ENCODE measurements around the gene FOXRED2. TPM values are rescaled to one million over a fixed set of nuclear protein-coding genes. Genes with fewer than 3 reads are reported as not detected.
"Not testable (repeated sequence)": the region's sequence is repeated elsewhere in the genome, so short reads cannot be mapped to it uniquely, and the experiment has no call there.

Gene FOXRED2
- total RNA-seq, 1 experiment from 2014 or later, result 12.5 TPM

GRCh38 chr22:36533320-36533719 lies 26.5 kb upstream of the FOXRED2 start:
- not testable (repeated sequence) for H3K36me3 ChIP-seq (replicated peaks; ENCODE audit: control insufficient read depth, insufficient read depth, low read length); H3K4me3 ChIP-seq (ENCODE audit: insufficient read depth, low read depth, low read length); H3K27me3 ChIP-seq (ENCODE audit: control insufficient read depth, insufficient read depth, low read length); DNase-seq

DNA sequence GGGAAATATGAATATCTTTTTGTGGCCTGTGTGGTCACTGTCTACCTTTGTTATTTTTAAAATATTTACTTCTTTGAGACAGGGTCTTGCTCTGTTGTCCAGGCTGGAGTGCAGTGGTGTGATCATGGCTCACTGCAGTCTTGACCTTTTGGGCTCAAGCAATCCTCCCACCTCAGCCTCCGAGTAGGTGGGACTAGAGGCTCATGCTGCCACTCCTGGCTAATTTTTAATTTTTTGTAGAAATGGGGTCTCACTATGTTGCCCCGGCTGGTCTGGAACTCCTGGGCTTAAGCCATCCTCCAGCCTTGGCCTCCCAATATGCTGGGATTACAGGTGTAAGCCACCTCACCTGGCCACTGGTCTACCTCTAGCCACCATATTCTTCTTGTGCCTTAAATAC lies 25.6 kb upstream of the FOXRED2 start:
- no peak overlapping the region for H3K4me3 ChIP-seq (ENCODE audit: insufficient read depth, low read depth, low read length)

GRCh38 chr22:36528795-36529751 lies 22.2 kb upstream of the FOXRED2 start, which contains the start of gene EIF3D:
TSS of gene EIF3D (minus strand) at chr22:36529166. CDS start at chr22:36526121, 3,045 bp downstream.
- Histone ChIP-seq H3K36me3 (replicated peaks; ENCODE audit: control insufficient read depth, insufficient read depth, low read length) (peaks cover 19% of the 10 kb centered on the region), H3K27me3 (ENCODE audit: control insufficient read depth, insufficient read depth, low read length) (no peaks in the 10 kb centered on the region), H3K4me3 (ENCODE audit: insufficient read depth, low read depth, low read length) (peak within 1 kb of the TSS; percentile 79)
- peak; percentile 93 for DNase-seq

More for the DNA sequence above, 25.6 kb upstream of the FOXRED2 start:
- H3K27me3 ChIP-seq (ENCODE audit: control insufficient read depth, insufficient read depth, low read length), result no peaks in the 10 kb centered on the region
- no peak for DNase-seq
- no peaks in the 10 kb centered on the region for H3K36me3 ChIP-seq (replicated peaks; ENCODE audit: control insufficient read depth, insufficient read depth, low read length)

- Histone ChIP-seq H3K4me3 (ENCODE audit: insufficient read depth, low read depth, low read length) (peak overlapping the region; percentile 79), H3K36me3 (replicated peaks; ENCODE audit: control insufficient read depth, insufficient read depth, low read length) (peaks cover 27% of the 10 kb centered on the region), H3K27me3 (ENCODE audit: control insufficient read depth, insufficient read depth, low read length) (no peaks in the 10 kb centered on the region)
- DNase-seq, result peak; percentile 36
Measured at GRCh38 chr22:36528341-36528740, 21.5 kb upstream of the FOXRED2 start.

DNA sequence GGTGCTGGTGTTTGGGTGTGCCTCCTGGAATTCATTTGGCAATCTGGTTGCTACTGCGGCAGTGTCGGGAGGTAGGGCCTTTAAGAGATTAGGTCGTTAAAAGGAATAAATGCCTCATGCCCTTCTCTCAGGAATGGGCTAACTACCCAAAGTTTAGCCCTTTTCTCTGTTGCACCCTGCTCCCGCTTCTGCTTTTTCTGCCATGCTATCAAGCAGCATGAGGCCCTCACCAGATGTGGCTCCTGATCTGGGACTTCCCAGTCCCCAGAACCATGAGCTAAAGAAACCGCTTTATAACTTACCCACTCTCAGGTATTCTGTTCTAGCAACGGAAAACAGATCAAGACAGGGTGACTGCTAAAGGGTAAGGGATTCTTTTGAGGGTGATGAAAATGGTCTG lies 15.8 kb upstream of the FOXRED2 start:
- H3K27me3 ChIP-seq (ENCODE audit: control insufficient read depth, insufficient read depth, low read length), result no peaks in the 10 kb centered on the region
- H3K36me3 ChIP-seq (replicated peaks; ENCODE audit: control insufficient read depth, insufficient read depth, low read length), result peaks cover 70% of the 10 kb centered on the region
- no peak for DNase-seq
- H3K4me3 ChIP-seq (ENCODE audit: insufficient read depth, low read depth, low read length), result no peak overlapping the region

DNA sequence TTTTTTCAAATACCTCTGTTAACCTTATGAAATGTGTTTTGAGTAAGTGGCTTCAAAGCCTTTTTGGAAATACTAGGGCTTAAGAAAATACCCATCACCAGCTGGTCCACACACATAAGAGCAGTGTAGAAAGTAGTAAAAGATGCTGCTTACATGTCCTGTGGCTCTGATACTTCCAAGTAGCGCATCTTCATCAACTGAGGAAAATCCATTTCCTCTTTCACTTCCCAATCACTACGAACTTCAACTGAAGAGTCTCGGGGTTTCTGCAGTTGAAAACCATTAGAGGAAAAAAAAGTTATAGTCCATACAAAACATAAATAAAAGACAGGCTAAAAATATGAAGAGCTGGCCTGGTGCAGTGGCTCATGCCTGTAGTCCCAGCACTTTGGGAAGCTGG lies 13.6 kb upstream of the FOXRED2 start:
- DNase-seq, result no peak
- H3K36me3 ChIP-seq (replicated peaks; ENCODE audit: control insufficient read depth, insufficient read depth, low read length), result peaks cover 81% of the 10 kb centered on the region
- no peaks in the 10 kb centered on the region for H3K27me3 ChIP-seq (ENCODE audit: control insufficient read depth, insufficient read depth, low read length)
- no peak overlapping the region for H3K4me3 ChIP-seq (ENCODE audit: insufficient read depth, low read depth, low read length)

GRCh38 chr22:36519906-36520305 lies 13.1 kb upstream of the FOXRED2 start:
- not testable (repeated sequence) for H3K4me3 ChIP-seq (ENCODE audit: insufficient read depth, low read depth, low read length); H3K27me3 ChIP-seq (ENCODE audit: control insufficient read depth, insufficient read depth, low read length); DNase-seq
- H3K36me3 ChIP-seq (replicated peaks; ENCODE audit: control insufficient read depth, insufficient read depth, low read length), result peaks cover 83% of the 10 kb centered on the region

- Histone ChIP-seq H3K36me3 (replicated peaks; ENCODE audit: control insufficient read depth, insufficient read depth, low read length) (peaks cover 79% of the 10 kb centered on the region), H3K4me3 (ENCODE audit: insufficient read depth, low read depth, low read length) (no peak overlapping the region), H3K27me3 (ENCODE audit: control insufficient read depth, insufficient read depth, low read length) (no peaks in the 10 kb centered on the region)
- no peak for DNase-seq
Measured at GRCh38 chr22:36514766-36515165, 7.9 kb upstream of the FOXRED2 start.

DNA sequence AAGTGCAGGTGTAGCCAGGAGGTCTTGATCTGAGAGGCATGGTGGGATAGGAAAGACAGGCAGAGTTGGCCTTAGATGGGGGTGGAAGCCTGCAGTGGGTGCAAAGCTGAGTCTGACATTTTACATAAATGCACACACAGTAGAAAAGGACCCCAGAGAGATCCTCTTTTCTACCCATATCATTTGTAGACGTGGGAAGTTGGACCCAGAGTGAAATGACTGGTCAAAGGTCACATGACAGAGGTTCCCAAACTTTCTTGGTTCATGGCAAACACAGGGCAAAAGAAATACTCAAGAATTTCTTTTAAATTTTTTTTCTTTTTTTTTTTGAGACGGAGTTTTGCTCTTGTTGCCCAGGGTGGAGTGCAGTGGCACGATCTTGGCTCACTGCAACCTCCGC lies 6.2 kb upstream of the FOXRED2 start:
- DNase-seq, result no peak
- Histone ChIP-seq H3K4me3 (ENCODE audit: insufficient read depth, low read depth, low read length) (no peak overlapping the region), H3K27me3 (ENCODE audit: control insufficient read depth, insufficient read depth, low read length) (no peaks in the 10 kb centered on the region), H3K36me3 (replicated peaks; ENCODE audit: control insufficient read depth, insufficient read depth, low read length) (peaks cover 63% of the 10 kb centered on the region)

DNA sequence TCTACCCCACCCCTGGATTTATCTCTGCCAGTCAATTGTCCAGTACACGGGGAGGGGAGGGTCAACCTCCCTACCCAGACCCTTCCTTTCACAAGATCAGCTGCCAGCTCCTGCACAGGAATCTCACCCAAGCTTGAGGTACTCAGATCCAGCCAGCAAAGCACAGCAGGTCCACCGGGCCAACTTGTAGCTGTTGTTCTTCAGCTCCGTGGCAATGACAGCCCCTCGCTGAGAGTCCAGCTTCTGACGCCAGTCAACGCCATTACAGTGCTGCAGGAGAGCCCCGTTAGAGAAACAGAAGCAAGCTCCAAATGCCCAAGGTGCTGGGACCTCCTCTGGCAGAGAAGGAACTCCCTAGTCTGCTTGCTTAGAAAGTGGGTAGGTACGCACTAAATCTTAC lies 5.5 kb upstream of the FOXRED2 start:
- DNase-seq, result no peak
- H3K27me3 ChIP-seq (ENCODE audit: control insufficient read depth, insufficient read depth, low read length), result peaks cover 2% of the 10 kb centered on the region; the same call in 1 of the 2 replicates
- H3K36me3 ChIP-seq (replicated peaks; ENCODE audit: control insufficient read depth, insufficient read depth, low read length), result peaks cover 58% of the 10 kb centered on the region
- no peak overlapping the region for H3K4me3 ChIP-seq (ENCODE audit: insufficient read depth, low read depth, low read length)

GRCh38 chr22:36510966-36511881 lies 4.4 kb upstream of the FOXRED2 start:
- Histone ChIP-seq H3K36me3 (replicated peaks; ENCODE audit: control insufficient read depth, insufficient read depth, low read length) (peaks cover 47% of the 10 kb centered on the region), H3K27me3 (ENCODE audit: control insufficient read depth, insufficient read depth, low read length) (peaks cover 2% of the 10 kb centered on the region; the same call in 1 of the 2 replicates), H3K4me3 (ENCODE audit: insufficient read depth, low read depth, low read length) (no peak overlapping the region)
- peak; percentile 84 for DNase-seq

- Histone ChIP-seq H3K27me3 (ENCODE audit: control insufficient read depth, insufficient read depth, low read length) (peaks cover 2% of the 10 kb centered on the region; the same call in 1 of the 2 replicates), H3K36me3 (replicated peaks; ENCODE audit: control insufficient read depth, insufficient read depth, low read length) (peaks cover 40% of the 10 kb centered on the region), H3K4me3 (ENCODE audit: insufficient read depth, low read depth, low read length) (no peak overlapping the region)
- DNase-seq, result no peak
Measured at GRCh38 chr22:36510384-36510783, 3.5 kb upstream of the FOXRED2 start.

DNA sequence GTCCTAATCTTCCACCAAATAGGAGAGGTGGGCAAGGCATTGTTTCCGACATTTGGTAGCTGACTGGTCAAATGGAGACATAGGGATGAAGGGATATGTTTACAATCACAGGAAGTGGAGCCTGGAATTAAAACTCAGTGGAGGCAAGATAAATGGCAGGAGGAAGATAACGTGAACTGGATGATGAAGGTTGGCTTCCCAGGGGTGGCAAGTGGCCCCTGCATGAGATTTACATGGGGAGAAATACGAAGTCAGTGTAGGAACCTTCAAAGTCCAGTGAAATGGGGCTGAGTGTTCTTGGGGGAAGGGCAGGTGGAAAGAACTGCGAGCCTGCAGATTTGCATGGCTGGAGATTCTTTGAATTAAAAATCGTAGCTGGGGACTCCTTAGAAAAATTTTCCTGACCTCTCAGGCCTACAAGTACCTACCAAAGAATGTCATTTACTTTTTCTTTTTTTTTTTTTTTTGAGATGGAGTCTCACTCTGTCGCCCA lies 724 bp upstream of the FOXRED2 start:
- H3K27me3 ChIP-seq (ENCODE audit: control insufficient read depth, insufficient read depth, low read length), result peaks cover 2% of the 10 kb centered on the region; the same call in 1 of the 2 replicates
- no peak for DNase-seq
- H3K36me3 ChIP-seq (replicated peaks; ENCODE audit: control insufficient read depth, insufficient read depth, low read length), result peaks cover 18% of the 10 kb centered on the region
- no peak overlapping the region for H3K4me3 ChIP-seq (ENCODE audit: insufficient read depth, low read depth, low read length)

DNA sequence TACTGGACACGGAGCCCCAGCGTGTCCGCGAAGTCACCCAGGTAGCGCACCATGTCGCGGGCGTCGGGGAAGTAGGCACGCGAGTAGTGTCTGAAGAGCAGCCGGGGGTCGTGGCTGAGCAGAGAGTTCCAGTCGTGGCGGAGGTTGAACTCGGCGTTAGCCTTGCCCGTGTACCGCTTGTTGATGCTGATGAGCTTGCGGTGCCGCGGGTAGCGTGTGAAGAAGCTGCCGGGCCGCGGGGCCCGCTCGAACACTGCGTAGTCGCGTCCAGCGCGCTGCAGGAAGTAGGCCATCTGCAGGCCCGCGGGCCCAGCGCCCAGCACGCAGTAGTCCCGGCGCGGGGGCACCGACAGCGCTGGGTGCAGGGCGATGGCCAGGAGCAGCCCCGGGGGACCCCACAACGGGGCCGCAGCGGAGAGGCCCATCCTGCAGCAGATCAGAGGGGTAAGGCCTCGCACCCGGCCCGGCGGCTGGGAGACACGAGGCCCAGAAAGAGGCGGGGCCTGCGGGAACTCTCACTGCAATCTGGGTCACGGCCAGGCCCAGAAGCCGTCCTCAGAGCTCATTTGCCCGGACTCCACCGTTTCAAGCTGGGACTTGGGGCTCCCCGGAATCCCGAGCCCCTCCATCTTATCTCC lies 723 bp downstream of the FOXRED2 start:
- DNase-seq, result peak; percentile 72
- peaks cover 7% of the 10 kb centered on the region for H3K36me3 ChIP-seq (replicated peaks; ENCODE audit: control insufficient read depth, insufficient read depth, low read length)
- peaks cover 2% of the 10 kb centered on the region; the same call in 1 of the 2 replicates for H3K27me3 ChIP-seq (ENCODE audit: control insufficient read depth, insufficient read depth, low read length)
- peak overlapping the region; percentile 52 for H3K4me3 ChIP-seq (ENCODE audit: insufficient read depth, low read depth, low read length)
